Heart left ventricle (tissue), 16 donors: ENCODE data around the gene PIGV. TPM values are rescaled to one million over a fixed set of nuclear protein-coding genes. Genes with fewer than 3 reads are reported as not detected.

Experiments used
- ATAC-seq, 4 donors: fragments of 200-7000 bp; cut with Tn5 transposase; one replicate each; pipeline ENCODE4 v1.9.1; 2020 to 2022; ENCODE audit warnings: moderate library complexity in 4 of 4, mild to moderate bottlenecking in 3 of 4, moderate number of reproducible peaks in 1 of 4
- DNase-seq, 5 donors: peaks; one replicate each; pipeline ENCODE4 v3.0.0-alpha.2; 2020
- H3K27ac ChIP-seq, 12 donors: fragments of 200-600 bp; sonication (generic) in 4 of 12; one replicate each; pipeline versions ENCODE4 v1.5.0 to v1.8.0; 2016 to 2022; ENCODE audit warnings: mild to moderate bottlenecking in 2 of 12
- H3K27me3 ChIP-seq, 9 donors: fragments of 200-600 bp; sonication (generic) in 2 of 9; one replicate each; pipeline versions ENCODE4 v1.5.1 to v1.8.0; 2016 to 2022; ENCODE audit warnings: mild to moderate bottlenecking in 3 of 9
- H3K36me3 ChIP-seq, 9 donors: fragments of 200-600 bp; sonication (generic) in 2 of 9; one replicate each; pipeline versions ENCODE4 v1.5.0 to v1.8.0; 2018 to 2022; ENCODE audit warnings: mild to moderate bottlenecking in 2 of 9
- H3K4me1 ChIP-seq, 12 donors: fragments of 200-600 bp; sonication (generic) in 4 of 12; one replicate each; pipeline versions ENCODE4 v1.5.0 to v1.8.0; 2016 to 2022; ENCODE audit warnings: mild to moderate bottlenecking in 3 of 12
- H3K4me3 ChIP-seq, 12 donors: fragments of 200-600 bp; sonication (generic) in 4 of 12; one replicate each; pipeline versions ENCODE4 v1.5.0 to v1.8.0; 2017 to 2022; ENCODE audit warnings: mild to moderate bottlenecking in 9 of 12, moderate library complexity in 4 of 12
- H3K9me3 ChIP-seq, 12 donors: fragments of 200-600 bp; sonication (generic) in 4 of 12; one replicate each; pipeline versions ENCODE4 v1.5.0 to v1.8.0; 2016 to 2022; ENCODE audit warnings: mild to moderate bottlenecking in 1 of 12
- CTCF ChIP-seq, 12 donors: fragments of 200-600 bp; sonication (generic) in 4 of 12; IDR thresholded peaks; one replicate each; pipeline versions ENCODE4 v1.5.0 to v1.8.0; 2018 to 2022; ENCODE audit warnings: antibody characterized with exemption in 12 of 12, mild to moderate bottlenecking in 5 of 12
- POLR2A ChIP-seq, 2 donors: fragments of 450-650 bp; IDR thresholded peaks; one replicate each; pipeline ENCODE4 v1.6.1; 2017; ENCODE audit warnings: antibody characterized with exemption in 2 of 2, mild to moderate bottlenecking in 2 of 2, moderate library complexity in 2 of 2
- WGBS, 4 donors: extraction: QIAGEN DNeasy Blood & Tissue Kit in 2 of 4; methylation state at CpG; one replicate each; pipeline versions ENCODE4 v1.1.5 to v1.1.7; 2013 to 2018; 5-methylcytosine and 5-hydroxymethylcytosine counted together
- intact Hi-C, 10 donors: fragments of 100-400 bp; cut with DNase I; formaldehyde crosslinking; loops; one replicate each; pipeline versions ENCODE4 v1.11.1 to v1.14.2; 2022
- polyA plus RNA-seq, 2 donors: library from polyadenylated mRNA; stranded (reverse); fragments of 200-250 nt; gene quantifications; one replicate each; pipeline ENCODE4 v1.2.3, GENCODE V29; 2013
- total RNA-seq, 9 donors: library from RNA; depleted of rRNA in 2 of 9; stranded (reverse); fragments of >200 nt in 2 of 9; fragmentation: NEBNext Ultra II Directional in 3 of 9; extraction: Animal tissue kit (Norgen Biotek cat#: 25700) in 3 of 9; gene quantifications; one replicate each; pipeline versions ENCODE4 v1.1.0 to v1.2.4, GENCODE V29; 2016 to 2023
- donor health status: ischemic (EF 13 %, LVEDD 7.1; RV severe dilation, severe dysfunction).
- donor health status: healthy with polysubstance abuse.
- donor health status: DM: no; HTN: yes; CAD: no.
- donor health status: DM: no; HTN: no; CAD: no.
- donor health status: ischemic (EF 25% LVEDD 6.9; RV normal size, moderate dysfunction).
- donor health status: ischemic (EF 25% LVEDD 5.7; RV mildly dilated, moderate dysfunction).
- donor health status: healthy.
- donor health status: DM: yes; HTN: yes; CAD: no.
- donor health status: ischemic (EF 35%, LVEDD 5.7; RV mildly dilated, moderate dysfunction).
- donor health status: nonischemic (EF 11% LVEDD 7.7; RV severe dilation, severe dysfunction).
- donor health status: DM: yes; HTN: yes; CAD: no.
- donor health status: PGD.
- donor health status: ischemic (EF 29% LVEDD 5.4; RV normal size, mild dysfunction).
- donor health status: nonischemic (EF 23%, LVEDD 6.1; RV moderate dilation, normal function).

PIGV gene
- total and polyA plus RNA-seq, 11 donors: 2.7 to 8.8 (median 5.3) TPM

GRCh38 chr1:26771285-26771642 is 16.5 kb upstream of the PIGV start:
- Histone ChIP-seq H3K27ac (peak overlapping the region in 6 of 12 donors; percentile 18 to 58 (median 38)), H3K4me3 (no peak overlapping the region), H3K9me3 (no peaks in the 10 kb centered on the region), H3K4me1 (peaks cover 8 to 49% (median 30%) of the 10 kb centered on the region in 12 donors), H3K27me3 (no peaks in the 10 kb centered on the region), H3K36me3 (peaks cover 8 to 100% (median 100%) of the 10 kb centered on the region in 9 donors)
- TF ChIP-seq CTCF (IDR thresholded peaks at IDR 0.05): no peak
- no peak for TF ChIP-seq POLR2A (IDR thresholded peaks at IDR 0.05)
- intact Hi-C loops: loop anchor here in 2 of 10 donors (5.0 kb wide), 1 partner anchor 49 kb away; no protein-coding TSS in a partner anchor
- ATAC-seq (peak; percentile 3 to 31 (median 12)), DNase-seq (no peak)
- 33 to 43% (median 36%) methylated on average over 3 of the region's 3 CpGs for WGBS, 4 donors

- intact Hi-C loops: loop anchor here in 2 of 10 donors (5.0 kb wide), 1 partner anchor 49 kb away; no protein-coding TSS in a partner anchor
- Histone ChIP-seq H3K27ac (peak overlapping the region in 6 of 12 donors; percentile 18 to 58 (median 38)), H3K4me3 (no peak overlapping the region), H3K36me3 (peaks cover 8 to 100% (median 100%) of the 10 kb centered on the region in 9 donors), H3K9me3 (no peaks in the 10 kb centered on the region), H3K27me3 (no peaks in the 10 kb centered on the region), H3K4me1 (peaks cover 8 to 46% (median 30%) of the 10 kb centered on the region in 12 donors)
- TF ChIP-seq POLR2A (IDR thresholded peaks at IDR 0.05): no peak
- TF ChIP-seq CTCF (IDR thresholded peaks at IDR 0.05): no peak
- peak in 1 of 5 donors; percentile 64 for DNase-seq
- ATAC-seq: peak; percentile 35 to 88 (median 79)
- 76 to 86% (median 81%) methylated on average over 2 of the region's 2 CpGs for WGBS, 4 donors
These were observed 16.0 kb upstream of the PIGV start for GRCh38 chr1:26771643-26772321.

- Histone ChIP-seq H3K27ac (peak overlapping the region in 2 of 12 donors; percentile 45 to 57), H3K27me3 (no peaks in the 10 kb centered on the region), H3K4me3 (no peak overlapping the region), H3K36me3 (peaks cover 8 to 100% (median 100%) of the 10 kb centered on the region in 9 donors), H3K4me1 (peaks cover 8 to 39% (median 29%) of the 10 kb centered on the region in 12 donors), H3K9me3 (no peaks in the 10 kb centered on the region)
- 83 to 93% (median 85%) methylated on average over 4 of the region's 4 CpGs for WGBS, 4 donors
- TF ChIP-seq CTCF (IDR thresholded peaks at IDR 0.05) (no peak), POLR2A (IDR thresholded peaks at IDR 0.05) (no peak)
- DNase-seq: no peak
- no peak for ATAC-seq
- intact Hi-C loops: loop anchor here in 2 of 10 donors (5.0 kb wide), 1 partner anchor 50 kb away; no protein-coding TSS in a partner anchor
These were observed 15.1 kb upstream of the PIGV start for GRCh38 chr1:26772687-26773086.

GRCh38 chr1:26774462-26774861 is 13.3 kb upstream of the PIGV start:
- TF ChIP-seq POLR2A (IDR thresholded peaks at IDR 0.05) (no peak), CTCF (IDR thresholded peaks at IDR 0.05) (no peak)
- WGBS, 4 donors: 92 to 96% (median 95%) methylated on average over 8 to 13 of the region's 13 CpGs
- ATAC-seq: no peak
- Histone ChIP-seq H3K9me3 (no peaks in the 10 kb centered on the region), H3K27me3 (no peaks in the 10 kb centered on the region), H3K4me1 (peaks cover 8 to 23% (median 15%) of the 10 kb centered on the region in 12 donors), H3K4me3 (no peak overlapping the region), H3K27ac (no peak overlapping the region), H3K36me3 (peaks cover 8 to 100% (median 100%) of the 10 kb centered on the region in 9 donors)
- no peak for DNase-seq
- intact Hi-C loops: loop anchor here in 2 of 10 donors (5.0 kb wide), 1 partner anchor 52 kb away; no protein-coding TSS in a partner anchor
